Smooth muscle cell (in vitro differentiated cells): ENCODE measurements around the gene ANK3. TPM values are rescaled to one million over a fixed set of nuclear protein-coding genes. Genes with fewer than 3 reads are reported as not detected.

Source experiments
- DNase-seq: peaks from one replicate; lab custom pipeline; 2025; ENCODE audit not compliant: unreplicated experiment; lab: John Stamatoyannopoulos, UW
- H2AFZ ChIP-seq: fragments of 200-600 bp; sonication (generic); 2 replicates; pipeline ENCODE4 v1.6.0; 2016; ENCODE audit warnings: antibody characterized with exemption, low read depth, mild to moderate bottlenecking
- H3F3A ChIP-seq: fragments of 200-600 bp; sonication (generic); 2 replicates; pipeline ENCODE4 v1.6.0; 2017; ENCODE audit warnings: antibody characterized with exemption, low read depth
- H3K27ac ChIP-seq: fragments of 200-600 bp; sonication (generic); 2 replicates; pipeline ENCODE4 v1.5.1; 2016; ENCODE audit warnings: low read depth, mild to moderate bottlenecking
- H3K27me3 ChIP-seq: fragments of 200-600 bp; sonication (generic); 2 replicates; pipeline ENCODE4 v1.6.1; 2016; ENCODE audit warnings: low read depth, mild to moderate bottlenecking
- H3K36me3 ChIP-seq: fragments of 200-600 bp; sonication (generic); 2 replicates; pipeline ENCODE4 v1.5.1; 2016; ENCODE audit warnings: low read depth
- H3K4me1 ChIP-seq: fragments of 200-600 bp; sonication (generic); 2 replicates; pipeline ENCODE4 v1.5.1; 2016; ENCODE audit warnings: low read depth
- H3K4me2 ChIP-seq: fragments of 200-600 bp; sonication (generic); 2 replicates; pipeline ENCODE4 v1.6.0; 2016; ENCODE audit warnings: mild to moderate bottlenecking
- H3K4me3 ChIP-seq: fragments of 200-600 bp; sonication (generic); 2 replicates; pipeline ENCODE4 v1.5.1; 2016; ENCODE audit warnings: mild to moderate bottlenecking
- H3K79me2 ChIP-seq: fragments of 200-600 bp; sonication (generic); 2 replicates; pipeline ENCODE4 v1.6.0; 2016; ENCODE audit warnings: low read depth, mild to moderate bottlenecking
- H3K9ac ChIP-seq: fragments of 200-600 bp; sonication (generic); 2 replicates; pipeline ENCODE4 v1.6.0; 2016; ENCODE audit warnings: low read depth
- H3K9me3 ChIP-seq: fragments of 200-600 bp; sonication (generic); replicated peaks from 2 replicates; pipeline ENCODE4 v1.5.1; 2016; ENCODE audit warnings: low read depth
- H4K20me1 ChIP-seq: fragments of 200-600 bp; sonication (generic); 2 replicates; pipeline ENCODE4 v1.6.0; 2016; ENCODE audit warnings: low read depth
- CTCF ChIP-seq: fragments of 200-600 bp; sonication (generic); IDR thresholded peaks from 2 replicates; pipeline ENCODE4 v1.5.1; 2017; ENCODE audit warnings: borderline replicate concordance, mild to moderate bottlenecking, antibody characterized with exemption; ENCODE audit not compliant: insufficient read depth, poor library complexity, severe bottlenecking
- WGBS: methylation state at CpG from one replicate; pipeline ENCODE4 v1.1.7; 2016; ENCODE audit warnings: low lambda C conversion rate; 5-methylcytosine and 5-hydroxymethylcytosine counted together
- polyA plus RNA-seq: library from polyadenylated mRNA; unstranded; fragments of >200 nt; fragmentation: Nextera tagmentation; extraction: Ambion mirVana; gene quantifications from 2 replicates; pipeline ENCODE4 v1.2.1, GENCODE V29; 2016
- total RNA-seq: library from RNA; depleted of rRNA; stranded (reverse); fragments of >200 nt; gene quantifications from 2 replicates; pipeline ENCODE4 v1.2.3, GENCODE V29; 2014

Gene ANK3
- total and polyA plus RNA-seq, 2 experiments from 2014 or later: 28.2 to 85.5 TPM

GRCh38 chr10:60189861-60190475 lies 199.7 kb downstream of the ANK3 start:
- no peaks in the 10 kb centered on the region for H4K20me1 ChIP-seq
- H3K4me1 ChIP-seq: no peaks in the 10 kb centered on the region
- no peaks in the 10 kb centered on the region for H3K27me3 ChIP-seq
- no peak overlapping the region for H3K4me3 ChIP-seq
- DNase-seq: no peak
- H3K79me2 ChIP-seq: no peaks in the 10 kb centered on the region
- no peak overlapping the region for H3K27ac ChIP-seq
- H2AFZ ChIP-seq: no peak overlapping the region
- no peak overlapping the region for H3K9ac ChIP-seq
- no peak for TF ChIP-seq CTCF
- 59% methylated on average over 1 of the region's 1 CpG for WGBS
- H3K36me3 ChIP-seq: peaks cover 13% of the 10 kb centered on the region
- H3F3A ChIP-seq: no peaks in the 10 kb centered on the region
- no peak overlapping the region for H3K4me2 ChIP-seq
- no peaks in the 10 kb centered on the region for H3K9me3 ChIP-seq

GRCh38 chr10:60188548-60188947 lies 201.1 kb downstream of the ANK3 start:
- H3K9ac ChIP-seq: no peak overlapping the region
- H3K4me3 ChIP-seq: no peak overlapping the region
- TF ChIP-seq CTCF: no peak
- H4K20me1 ChIP-seq: no peaks in the 10 kb centered on the region
- H3K4me2 ChIP-seq: no peak overlapping the region
- no peaks in the 10 kb centered on the region for H3K9me3 ChIP-seq
- H2AFZ ChIP-seq: no peak overlapping the region
- peaks cover 13% of the 10 kb centered on the region for H3K36me3 ChIP-seq
- no peaks in the 10 kb centered on the region for H3F3A ChIP-seq
- no peaks in the 10 kb centered on the region for H3K4me1 ChIP-seq
- no peak overlapping the region for H3K27ac ChIP-seq
- WGBS: 100% methylated on average over 1 of the region's 1 CpG
- H3K27me3 ChIP-seq: no peaks in the 10 kb centered on the region
- no peak for DNase-seq
- H3K79me2 ChIP-seq: no peaks in the 10 kb centered on the region

GRCh38 chr10:60187691-60188090 lies 202.0 kb downstream of the ANK3 start:
- Histone ChIP-seq H3K4me2 (no peak overlapping the region), H3K4me3 (no peak overlapping the region), H3K27me3 (no peaks in the 10 kb centered on the region), H3K36me3 (peaks cover 13% of the 10 kb centered on the region), H2AFZ (no peak overlapping the region), H3K9ac (no peak overlapping the region), H3F3A (no peaks in the 10 kb centered on the region), H4K20me1 (no peaks in the 10 kb centered on the region), H3K4me1 (no peaks in the 10 kb centered on the region), H3K79me2 (no peaks in the 10 kb centered on the region), H3K27ac (no peak overlapping the region), H3K9me3 (no peaks in the 10 kb centered on the region)
- no peak for DNase-seq
- 86% methylated on average over 1 of the region's 1 CpG for WGBS
- no peak for TF ChIP-seq CTCF

- H3K36me3 ChIP-seq: peaks cover 11% of the 10 kb centered on the region
- H3K4me3 ChIP-seq: no peak overlapping the region
- no peaks in the 10 kb centered on the region for H3K9me3 ChIP-seq
- H3K4me2 ChIP-seq: no peak overlapping the region
- WGBS: 97% methylated on average over 14 of the region's 14 CpGs
- no peak overlapping the region for H2AFZ ChIP-seq
- H3F3A ChIP-seq: no peaks in the 10 kb centered on the region
- no peaks in the 10 kb centered on the region for H4K20me1 ChIP-seq
- no peaks in the 10 kb centered on the region for H3K79me2 ChIP-seq
- no peak overlapping the region for H3K27ac ChIP-seq
- no peak for DNase-seq
- H3K27me3 ChIP-seq: no peaks in the 10 kb centered on the region
- TF ChIP-seq CTCF: no peak
- no peak overlapping the region for H3K9ac ChIP-seq
- no peaks in the 10 kb centered on the region for H3K4me1 ChIP-seq
Observed at GRCh38 chr10:60186315-60187071, 203.2 kb downstream of the ANK3 start.
